Calu3 (cell line): Measurements from ENCODE around the gene TLCD4. TPM values are rescaled to one million over a fixed set of nuclear protein-coding genes. Genes with fewer than 3 reads are reported as not detected.
A peak's percentile ranks its signal among the peaks of the same experiment; 100 is the strongest.

Source experiments
- BruUV-seq: library from RNA; stranded (reverse); fragments of 400-500 nt; replicated peaks from 2 replicates; lab custom pipeline; 2021; lab: Mats Ljungman, UMichigan
- CTCF ChIA-PET: fragments of 300-600 bp; sonication (Branson Sonifier 250); formaldehyde crosslinking; loops from one replicate; lab custom pipeline; 2022; ENCODE audit warnings: antibody characterized with exemption; lab: Charles Lee
- DNase-seq: peaks from one replicate; pipeline ENCODE4 v3.0.0; 2022
- H3K27ac Mint-ChIP-seq: one replicate; pipeline ENCODE4 v1.8.0; 2022; ENCODE audit warnings: mixed read lengths; ENCODE audit not compliant: unreplicated experiment
- H3K27me3 Mint-ChIP-seq: one replicate; pipeline ENCODE4 v1.8.0; 2022; ENCODE audit warnings: mixed read lengths; ENCODE audit not compliant: unreplicated experiment
- H3K36me3 Mint-ChIP-seq: one replicate; pipeline ENCODE4 v1.8.0; 2022; ENCODE audit warnings: mild to moderate bottlenecking, moderate library complexity, mixed read lengths; ENCODE audit not compliant: insufficient read depth, unreplicated experiment
- H3K4me1 Mint-ChIP-seq: one replicate; pipeline ENCODE4 v1.8.0; 2022; ENCODE audit warnings: mild to moderate bottlenecking, low read depth, mixed read lengths; ENCODE audit not compliant: unreplicated experiment
- H3K4me3 Mint-ChIP-seq: one replicate; pipeline ENCODE4 v1.8.0; 2022; ENCODE audit warnings: mild to moderate bottlenecking, low read depth, moderate library complexity, mixed read lengths; ENCODE audit not compliant: unreplicated experiment
- H3K9me3 Mint-ChIP-seq: one replicate; pipeline ENCODE4 v1.8.0; 2022; ENCODE audit warnings: low read depth, mixed read lengths; ENCODE audit not compliant: unreplicated experiment
- intact Hi-C: fragments of 100-400 bp; cut with micrococcal nuclease; formaldehyde crosslinking; loops from one replicate; pipeline ENCODE4 v1.10.0; 2022; ENCODE audit not compliant: unreplicated experiment
- total RNA-seq: library from RNA; stranded (reverse); gene quantifications from 2 replicates; pipeline ENCODE4 v1.2.3, GENCODE V29; 2022
- TF ChIP-seq, protein P1 (sequence below): fragments of 200-600 bp; IDR thresholded peaks from one replicate; pipeline ENCODE4 v1.8.0; 2022; ENCODE audit warnings: antibody characterized with exemption; ENCODE audit not compliant: unreplicated experiment

TLCD4 gene
- total RNA-seq, 1 experiment from 2014 or later, result 52.1 TPM

DNA sequence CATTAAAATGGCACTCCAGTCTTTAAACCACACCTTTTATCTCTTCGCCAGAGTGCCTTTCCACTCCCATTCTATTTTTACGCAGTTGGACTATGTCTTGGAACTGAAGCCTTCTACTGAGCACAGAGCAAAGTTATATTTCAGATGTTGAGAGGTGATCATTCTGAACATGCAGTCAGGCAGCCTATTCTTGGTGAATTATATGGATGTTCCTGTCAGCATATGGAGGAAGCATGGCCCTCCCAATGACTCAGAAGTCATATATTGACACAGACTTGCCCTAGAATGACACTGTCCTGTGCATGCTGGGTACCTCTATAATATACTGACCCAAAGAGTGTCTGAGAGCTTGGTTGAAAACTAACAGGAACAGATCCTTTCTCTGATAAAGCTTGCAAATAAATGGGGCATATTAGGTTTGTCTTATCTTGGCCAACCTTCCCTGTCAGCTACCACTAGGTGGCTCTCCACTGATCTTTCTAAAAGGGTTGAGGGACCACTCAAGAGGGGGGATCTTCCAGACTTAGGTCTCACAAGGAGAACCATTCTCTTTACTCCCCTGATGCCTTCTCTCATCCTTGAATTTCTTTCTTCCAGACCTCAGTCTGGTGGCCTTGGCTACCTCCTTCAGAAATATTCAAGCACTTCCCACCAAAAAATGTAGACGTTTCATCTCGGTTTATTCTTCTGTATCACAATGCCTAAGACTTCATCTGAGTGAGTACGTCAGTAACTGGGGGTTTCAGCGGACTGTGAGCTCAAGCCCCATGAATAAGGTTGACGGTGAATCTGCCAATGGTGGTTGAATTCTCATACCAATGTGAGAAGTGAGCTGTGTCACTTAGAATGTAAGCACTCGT, 32.6 kb upstream of the TLCD4 start:
- no TSS peak for BruUV-seq
- Mint-ChIP-seq H3K36me3 (no peaks in the 10 kb centered on the region), H3K27me3 (no peaks in the 10 kb centered on the region), H3K27ac (no peak overlapping the region), H3K4me3 (no peak overlapping the region), H3K9me3 (no peaks in the 10 kb centered on the region), H3K4me1 (peaks cover 30% of the 10 kb centered on the region)
- TF ChIP-seq, protein P1, sequence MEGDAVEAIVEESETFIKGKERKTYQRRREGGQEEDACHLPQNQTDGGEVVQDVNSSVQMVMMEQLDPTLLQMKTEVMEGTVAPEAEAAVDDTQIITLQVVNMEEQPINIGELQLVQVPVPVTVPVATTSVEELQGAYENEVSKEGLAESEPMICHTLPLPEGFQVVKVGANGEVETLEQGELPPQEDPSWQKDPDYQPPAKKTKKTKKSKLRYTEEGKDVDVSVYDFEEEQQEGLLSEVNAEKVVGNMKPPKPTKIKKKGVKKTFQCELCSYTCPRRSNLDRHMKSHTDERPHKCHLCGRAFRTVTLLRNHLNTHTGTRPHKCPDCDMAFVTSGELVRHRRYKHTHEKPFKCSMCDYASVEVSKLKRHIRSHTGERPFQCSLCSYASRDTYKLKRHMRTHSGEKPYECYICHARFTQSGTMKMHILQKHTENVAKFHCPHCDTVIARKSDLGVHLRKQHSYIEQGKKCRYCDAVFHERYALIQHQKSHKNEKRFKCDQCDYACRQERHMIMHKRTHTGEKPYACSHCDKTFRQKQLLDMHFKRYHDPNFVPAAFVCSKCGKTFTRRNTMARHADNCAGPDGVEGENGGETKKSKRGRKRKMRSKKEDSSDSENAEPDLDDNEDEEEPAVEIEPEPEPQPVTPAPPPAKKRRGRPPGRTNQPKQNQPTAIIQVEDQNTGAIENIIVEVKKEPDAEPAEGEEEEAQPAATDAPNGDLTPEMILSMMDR, result peak; percentile 82
- CTCF ChIA-PET, result interaction anchor here (0.5 to 1.9 kb wide), 8 partner anchors 12 to 934 kb away, joined by 3 to 22 read pairs (median 3); partner anchors contain the start of genes ALG14 and RWDD3
- DNase-seq, result peak; percentile 22
- intact Hi-C loops, result loop anchor here (5.0 to 10.0 kb wide), 2 partner anchors 33 to 60 kb away; partner anchors contain the start of gene TLCD4

DNA sequence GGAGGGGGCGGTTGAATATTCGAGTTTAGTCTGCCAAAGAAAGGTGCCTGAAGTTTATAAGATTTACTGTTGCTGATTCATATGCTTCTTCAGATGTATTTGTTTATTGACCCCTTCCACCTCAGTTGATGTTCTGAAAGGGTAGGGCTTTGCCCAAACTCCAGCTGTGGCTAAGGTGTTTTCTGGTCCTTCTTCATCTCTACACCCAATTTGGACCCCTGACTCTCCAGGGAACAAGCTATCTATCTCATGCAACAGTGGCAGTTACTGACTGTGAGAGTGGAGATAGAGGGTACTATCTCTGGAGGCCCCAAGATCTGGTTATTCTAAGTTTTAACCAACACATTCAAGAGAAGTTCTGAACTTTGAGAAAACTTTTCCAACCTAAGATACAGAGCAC, 31.8 kb upstream of the TLCD4 start:
- Mint-ChIP-seq H3K9me3 (no peaks in the 10 kb centered on the region), H3K36me3 (no peaks in the 10 kb centered on the region), H3K27ac (no peak overlapping the region), H3K4me1 (peaks cover 30% of the 10 kb centered on the region), H3K4me3 (no peak overlapping the region), H3K27me3 (no peaks in the 10 kb centered on the region)
- no peak for DNase-seq
- TF ChIP-seq, protein P1, result no peak
- intact Hi-C loops, result loop anchor here (10.0 kb wide), 1 partner anchor 59 kb away; no protein-coding TSS in a partner anchor
- CTCF ChIA-PET, result interaction anchor here (0.5 to 1.9 kb wide), 3 partner anchors 33 to 934 kb away, joined by 3 to 22 read pairs (median 3); partner anchors contain the start of gene RWDD3
- no TSS peak for BruUV-seq

DNA sequence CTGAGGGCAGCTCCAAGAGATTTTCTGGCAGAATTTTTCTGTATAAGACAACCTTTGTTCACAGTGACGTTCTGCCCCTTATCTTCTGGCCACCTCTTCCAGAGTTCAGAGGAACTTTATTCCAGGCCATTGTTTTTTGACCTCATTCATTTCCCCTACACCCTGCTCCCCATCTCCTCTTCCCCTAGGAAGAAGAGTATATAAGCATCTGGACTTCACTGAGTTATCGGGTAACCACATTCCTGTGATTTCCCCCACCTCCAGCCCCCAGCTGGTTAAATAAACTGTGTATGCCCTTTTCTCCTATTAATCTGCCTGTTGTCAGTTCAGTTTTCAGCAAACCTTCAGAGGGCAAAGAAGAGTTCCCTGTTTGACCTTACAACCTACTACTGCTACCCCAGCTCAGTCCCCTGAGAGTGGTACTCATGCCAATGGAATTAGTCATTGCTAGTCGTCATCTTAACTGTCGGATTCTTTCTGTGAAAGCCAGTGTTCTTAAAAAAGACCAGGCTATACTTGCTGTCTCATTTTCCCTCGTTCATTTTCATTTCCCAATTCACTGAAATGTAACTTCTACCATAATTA, 30.1 kb upstream of the TLCD4 start:
- H3K36me3 Mint-ChIP-seq, result no peaks in the 10 kb centered on the region
- TF ChIP-seq, protein P1, result no peak
- no peaks in the 10 kb centered on the region for H3K9me3 Mint-ChIP-seq
- H3K4me3 Mint-ChIP-seq, result peak overlapping the region; percentile 22
- peaks cover 30% of the 10 kb centered on the region for H3K4me1 Mint-ChIP-seq
- no peaks in the 10 kb centered on the region for H3K27me3 Mint-ChIP-seq
- CTCF ChIA-PET, result interaction anchor here (0.7 kb wide), 2 partner anchors 9 to 147 kb away, joined by 3 read pairs; no protein-coding TSS in a partner anchor
- peak; percentile 39 for DNase-seq
- intact Hi-C loops, result loop anchor here (10.0 kb wide), 1 partner anchor 58 kb away; no protein-coding TSS in a partner anchor
- H3K27ac Mint-ChIP-seq, result peak overlapping the region; percentile 64
- no TSS peak for BruUV-seq

DNA sequence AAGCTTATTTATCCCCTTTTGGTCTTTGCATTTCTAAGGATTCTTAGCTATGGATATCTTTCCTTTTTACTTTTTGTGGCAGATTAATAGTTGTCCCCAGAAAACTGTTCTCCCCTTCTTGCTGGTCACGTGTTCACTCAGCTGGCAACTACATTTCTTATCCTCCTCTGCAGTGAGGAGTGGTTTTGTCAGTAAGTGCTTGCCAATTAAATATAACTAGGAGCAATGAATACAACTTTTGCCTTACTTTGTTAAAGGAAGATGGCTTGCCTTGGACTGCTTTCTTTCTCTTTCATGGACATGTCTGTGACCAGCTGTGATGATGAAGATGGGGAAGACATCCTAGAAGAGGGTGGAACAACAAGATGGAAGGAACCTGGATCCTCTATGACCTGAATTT, 28.9 kb upstream of the TLCD4 start:
- H3K36me3 Mint-ChIP-seq, result no peaks in the 10 kb centered on the region
- CTCF ChIA-PET, result interaction anchor here (0.9 kb wide), 1 partner anchor 146 kb away, joined by 3 read pairs; the partner anchor contains the start of gene RWDD3
- TF ChIP-seq, protein P1, result no peak
- no peak for DNase-seq
- H3K9me3 Mint-ChIP-seq, result no peaks in the 10 kb centered on the region
- H3K27ac Mint-ChIP-seq, result no peak overlapping the region
- BruUV-seq, result no TSS peak
- no peaks in the 10 kb centered on the region for H3K27me3 Mint-ChIP-seq
- H3K4me3 Mint-ChIP-seq, result no peak overlapping the region
- intact Hi-C loops, result loop anchor here (10.0 kb wide), 1 partner anchor 56 kb away; no protein-coding TSS in a partner anchor
- H3K4me1 Mint-ChIP-seq, result peaks cover 30% of the 10 kb centered on the region
